Osteocyte (in vitro differentiated cells): Measurements from ENCODE around the gene AP2A1. TPM values are rescaled to one million over a fixed set of nuclear protein-coding genes. Genes with fewer than 3 reads are reported as not detected.

ENCODE experiments used
- DNase-seq: peaks from one replicate; pipeline ENCODE4 v3.0.0; 2021; ENCODE audit warnings: mixed read lengths; ENCODE audit not compliant: unreplicated experiment; ENCODE audit errors: extremely low spot score
- H3K27ac Mint-ChIP-seq: one replicate; pipeline ENCODE4 v1.8.0; 2021; ENCODE audit warnings: mild to moderate bottlenecking, mixed read lengths; ENCODE audit not compliant: unreplicated experiment
- H3K27me3 Mint-ChIP-seq: one replicate; pipeline ENCODE4 v1.8.0; 2021; ENCODE audit warnings: mixed read lengths; ENCODE audit not compliant: unreplicated experiment
- H3K36me3 Mint-ChIP-seq: one replicate; pipeline ENCODE4 v1.8.0; 2021; ENCODE audit warnings: mixed read lengths; ENCODE audit not compliant: unreplicated experiment
- H3K4me1 Mint-ChIP-seq: one replicate; pipeline ENCODE4 v1.8.0; 2021; ENCODE audit warnings: mixed read lengths; ENCODE audit not compliant: unreplicated experiment
- H3K4me3 Mint-ChIP-seq: one replicate; pipeline ENCODE4 v1.8.0; 2021; ENCODE audit warnings: mild to moderate bottlenecking, moderate library complexity, mixed read lengths; ENCODE audit not compliant: unreplicated experiment
- H3K9me3 Mint-ChIP-seq: one replicate; pipeline ENCODE4 v1.8.0; 2021; ENCODE audit warnings: mixed read lengths; ENCODE audit not compliant: unreplicated experiment
- CTCF ChIP-seq: fragments of 200-600 bp; sonication (generic); IDR thresholded peaks from 2 replicates; pipeline ENCODE4 v1.5.0; 2021; ENCODE audit warnings: antibody characterized with exemption, mild to moderate bottlenecking, moderate library complexity
- total RNA-seq: library from RNA; stranded (reverse); gene quantifications from 2 replicates; pipeline ENCODE4 v1.2.1, GENCODE V29; 2021

AP2A1 gene
- total RNA-seq, 1 donor from 2014 or later = 133 TPM

- Mint-ChIP-seq H3K36me3 (peaks cover 24% of the 10 kb centered on the region), H3K9me3 (no peaks in the 10 kb centered on the region), H3K27me3 (no peaks in the 10 kb centered on the region), H3K4me3 (no peak overlapping the region), H3K27ac (no peak overlapping the region), H3K4me1 (peaks cover 2% of the 10 kb centered on the region)
- TF ChIP-seq CTCF = peak; percentile 17
- no peak for DNase-seq
Measured at GRCh38 chr19:49799798-49800376, 33.1 kb downstream of the AP2A1 start.

GRCh38 chr19:49800771-49801170 is 34.0 kb downstream of the AP2A1 start:
- no peak for TF ChIP-seq CTCF
- Mint-ChIP-seq H3K4me3 (no peak overlapping the region), H3K4me1 (peaks cover 2% of the 10 kb centered on the region), H3K9me3 (no peaks in the 10 kb centered on the region), H3K27ac (no peak overlapping the region), H3K27me3 (no peaks in the 10 kb centered on the region), H3K36me3 (peaks cover 24% of the 10 kb centered on the region)
- DNase-seq = no peak

- DNase-seq = no peak
- Mint-ChIP-seq H3K36me3 (peaks cover 27% of the 10 kb centered on the region), H3K4me1 (peaks cover 2% of the 10 kb centered on the region), H3K27me3 (no peaks in the 10 kb centered on the region), H3K4me3 (no peak overlapping the region), H3K27ac (no peak overlapping the region), H3K9me3 (no peaks in the 10 kb centered on the region)
- no peak for TF ChIP-seq CTCF
Measured at GRCh38 chr19:49801401-49801888, 34.6 kb downstream of the AP2A1 start.

- Mint-ChIP-seq H3K4me3 (no peak overlapping the region), H3K27ac (no peak overlapping the region), H3K9me3 (no peaks in the 10 kb centered on the region), H3K4me1 (peaks cover 2% of the 10 kb centered on the region), H3K27me3 (no peaks in the 10 kb centered on the region), H3K36me3 (peaks cover 28% of the 10 kb centered on the region)
- no peak for DNase-seq
- TF ChIP-seq CTCF = peak; percentile 30
Measured at GRCh38 chr19:49801966-49802661, 35.3 kb downstream of the AP2A1 start.

- no peak for DNase-seq
- Mint-ChIP-seq H3K27me3 (no peaks in the 10 kb centered on the region), H3K9me3 (no peaks in the 10 kb centered on the region), H3K27ac (no peak overlapping the region), H3K36me3 (peaks cover 29% of the 10 kb centered on the region), H3K4me1 (peaks cover 2% of the 10 kb centered on the region), H3K4me3 (no peak overlapping the region)
- no peak for TF ChIP-seq CTCF
Measured at GRCh38 chr19:49802836-49803528, 36.2 kb downstream of the AP2A1 start.
